ENCODE data around the gene B3GAT3.
"Not testable (repeated sequence)": the region's sequence is repeated elsewhere in the genome, so short reads cannot be mapped to it uniquely, and the experiment has no call there.

B3GAT3 gene

DNA sequence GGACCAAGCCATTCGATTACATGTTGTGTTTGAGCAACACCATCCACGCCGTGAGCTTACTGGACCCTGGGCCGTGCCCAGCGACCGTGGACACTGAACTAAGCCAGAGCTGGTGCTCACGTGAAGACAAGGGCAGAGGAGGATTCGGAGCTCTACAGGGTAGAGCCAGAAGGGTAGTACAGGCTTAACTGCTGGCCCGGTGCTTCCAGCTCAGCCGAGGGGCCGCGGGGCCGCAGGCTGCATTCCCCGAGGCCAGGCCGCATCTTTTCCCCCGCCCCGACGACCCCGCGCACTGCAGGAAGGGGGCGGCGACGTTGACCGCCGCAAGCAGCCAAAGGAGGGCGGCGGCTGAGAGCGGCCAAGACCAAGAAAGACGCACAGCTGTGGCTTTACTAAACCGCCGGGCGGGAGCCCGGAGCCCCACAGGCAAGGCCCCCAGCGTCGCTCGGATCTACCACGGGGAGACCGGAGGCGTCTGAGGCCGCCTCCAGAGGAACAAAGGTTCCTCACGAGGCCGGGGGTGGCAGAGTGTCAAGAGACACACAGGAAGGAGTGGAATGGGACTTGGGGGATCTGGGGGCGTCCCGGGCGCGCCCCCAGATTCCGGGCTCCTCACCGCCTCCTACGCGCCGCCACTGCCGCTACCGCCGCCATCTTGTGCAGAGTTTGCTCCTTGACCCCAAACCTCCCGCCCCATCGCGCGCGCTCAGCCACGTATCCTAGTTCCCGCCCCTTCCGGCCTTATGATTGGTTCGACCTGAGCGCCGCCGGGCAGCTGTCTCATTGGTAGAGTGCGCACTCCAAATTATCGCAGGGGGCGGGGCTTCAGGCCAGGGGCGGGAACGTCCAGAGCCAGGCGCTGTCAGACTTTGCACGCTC is 24.4 kb upstream of the B3GAT3 start, which contains the start of gene GANAB:
Gene GANAB, minus strand, starts transcription at position 668 of the 879 bp plus-strand sequence. Its CDS starts 14 bp downstream, at position 654.
- DNase-seq (ENCODE audit: low read depth in 3 of 3) = peak; percentile 99 to 100 (median 99)

- no peak for DNase-seq (ENCODE audit: low read depth in 3 of 3)
These were observed 23.8 kb upstream of the B3GAT3 start for GRCh38 chr11:62645671-62645945.

- no peak for DNase-seq (ENCODE audit: low read depth in 3 of 3)
These were observed 22.4 kb upstream of the B3GAT3 start for GRCh38 chr11:62644220-62644619.

- DNase-seq (ENCODE audit: low read depth in 3 of 3) = no peak
These were observed 10.7 kb upstream of the B3GAT3 start for GRCh38 chr11:62632492-62632891.

GRCh38 chr11:62627713-62628112 is 5.9 kb upstream of the B3GAT3 start:
- no peak for DNase-seq (ENCODE audit: low read depth in 3 of 3)

DNA sequence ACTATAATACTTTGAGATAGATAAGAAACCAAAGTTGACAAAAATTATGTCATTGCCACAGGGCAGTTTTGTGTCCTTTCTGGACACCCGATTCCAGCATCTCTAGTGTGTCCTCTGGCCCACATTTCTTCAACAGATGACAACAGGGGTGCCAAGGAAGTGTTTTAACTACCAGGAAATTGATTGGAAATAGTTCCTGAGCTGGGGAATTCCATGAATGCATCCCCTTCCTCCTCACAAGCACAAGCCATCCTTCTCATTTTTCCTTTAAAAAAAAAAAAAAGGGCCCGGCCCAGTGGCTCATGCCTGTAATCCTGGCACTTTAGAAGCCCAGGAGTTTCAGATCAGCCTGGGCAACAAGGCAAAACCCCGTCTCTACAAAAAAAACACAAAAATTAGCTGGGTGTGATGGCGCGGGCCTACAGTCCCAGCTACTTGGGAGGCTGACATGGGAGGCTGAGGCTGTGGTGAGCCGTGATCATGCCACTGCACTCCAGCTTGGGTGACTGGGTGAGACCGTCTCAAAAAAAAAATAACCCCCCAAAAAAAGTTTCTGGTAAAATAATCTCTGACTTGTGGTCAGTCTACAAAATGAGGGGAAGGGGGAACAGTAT is 797 bp upstream of the B3GAT3 start:
- no peak for DNase-seq (ENCODE audit: low read depth in 3 of 3)

DNA sequence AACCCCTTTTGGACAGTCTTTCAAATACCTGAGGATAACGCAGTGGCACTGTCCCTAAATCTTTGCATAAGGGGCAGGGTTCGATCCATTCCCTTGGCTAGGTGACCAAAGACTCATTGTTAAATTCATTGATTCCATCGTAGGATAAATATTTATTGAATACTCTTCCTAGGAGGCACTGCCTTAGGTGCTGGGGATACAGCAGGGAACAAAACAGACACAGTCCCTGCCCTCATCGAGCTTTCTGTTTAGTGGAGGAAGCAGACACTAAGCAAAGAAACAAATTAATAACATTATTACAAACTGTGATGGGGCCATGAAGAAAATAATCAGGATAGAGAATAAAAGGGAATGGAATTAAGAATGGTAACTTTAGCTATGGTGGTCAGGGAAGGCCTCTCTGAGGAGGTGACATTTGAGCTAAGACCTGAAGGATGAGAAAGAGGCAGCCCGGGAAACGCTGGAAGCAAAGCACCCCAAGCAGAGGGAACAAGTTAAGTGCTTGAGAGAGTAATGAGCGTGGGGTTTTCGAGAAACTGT is 689 bp downstream of the B3GAT3 start:
- DNase-seq (ENCODE audit: low read depth in 3 of 3) = no peak

DNA sequence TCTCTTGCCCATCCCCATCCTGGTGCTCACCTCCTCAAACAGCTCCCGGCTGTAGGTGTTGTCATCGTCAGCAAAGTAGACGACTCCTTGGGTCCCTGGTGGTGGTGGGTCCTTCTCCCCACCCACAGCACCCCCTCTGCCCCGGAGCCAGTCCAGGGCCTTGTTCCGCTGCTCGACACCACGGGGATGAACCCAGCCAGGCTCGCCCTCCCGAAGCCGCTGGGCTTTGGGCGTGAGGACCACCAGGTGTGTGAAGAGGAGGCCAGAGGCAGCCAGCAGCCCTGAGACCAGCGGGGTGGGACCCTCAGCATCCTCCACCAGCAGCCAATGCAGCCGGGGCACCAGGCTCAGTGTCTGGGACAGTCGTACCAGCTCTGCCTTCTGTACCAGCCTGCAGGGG is 4.8 kb downstream of the B3GAT3 start:
- not testable (repeated sequence) for DNase-seq (ENCODE audit: low read depth in 3 of 3)

- DNase-seq (ENCODE audit: low read depth in 3 of 3) = no peak
These were observed 6.3 kb downstream of the B3GAT3 start for GRCh38 chr11:62615521-62615920.

DNA sequence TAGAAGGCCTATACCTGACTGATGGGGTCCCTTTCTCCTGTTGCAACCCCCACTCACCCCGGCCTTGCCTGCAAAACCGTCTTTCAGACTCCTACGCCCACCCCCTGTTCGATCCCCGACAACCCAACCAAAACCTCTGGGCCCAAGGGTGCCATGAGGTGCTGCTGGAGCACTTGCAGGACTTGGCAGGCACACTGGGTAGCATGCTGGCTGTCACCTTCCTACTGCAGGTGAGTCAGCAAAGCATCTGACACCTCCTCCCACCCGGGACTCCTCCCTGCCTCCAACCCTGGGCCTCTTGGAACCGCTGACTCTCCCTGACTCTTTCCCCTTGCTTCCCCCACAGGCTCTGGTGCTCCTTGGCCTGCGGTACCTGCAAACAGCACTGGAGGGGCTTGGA is 7.5 kb downstream of the B3GAT3 start:
- DNase-seq (ENCODE audit: low read depth in 3 of 3) = peak; percentile 39 to 46 (median 44)

GRCh38 chr11:62613291-62613778 is 8.5 kb downstream of the B3GAT3 start:
- no peak for DNase-seq (ENCODE audit: low read depth in 3 of 3)

GRCh38 chr11:62612366-62613290 is 9.2 kb downstream of the B3GAT3 start, which contains the start of the genes EML3 and ROM1:
EML3 (minus strand) TSS chr11:62612775; CDS start chr11:62612457, 318 bp downstream.
ROM1 (plus strand) TSS chr11:62613257; CDS start chr11:62613282, 25 bp downstream.
- DNase-seq (ENCODE audit: low read depth in 3 of 3) = peak; percentile 70 to 86 (median 71)

DNA sequence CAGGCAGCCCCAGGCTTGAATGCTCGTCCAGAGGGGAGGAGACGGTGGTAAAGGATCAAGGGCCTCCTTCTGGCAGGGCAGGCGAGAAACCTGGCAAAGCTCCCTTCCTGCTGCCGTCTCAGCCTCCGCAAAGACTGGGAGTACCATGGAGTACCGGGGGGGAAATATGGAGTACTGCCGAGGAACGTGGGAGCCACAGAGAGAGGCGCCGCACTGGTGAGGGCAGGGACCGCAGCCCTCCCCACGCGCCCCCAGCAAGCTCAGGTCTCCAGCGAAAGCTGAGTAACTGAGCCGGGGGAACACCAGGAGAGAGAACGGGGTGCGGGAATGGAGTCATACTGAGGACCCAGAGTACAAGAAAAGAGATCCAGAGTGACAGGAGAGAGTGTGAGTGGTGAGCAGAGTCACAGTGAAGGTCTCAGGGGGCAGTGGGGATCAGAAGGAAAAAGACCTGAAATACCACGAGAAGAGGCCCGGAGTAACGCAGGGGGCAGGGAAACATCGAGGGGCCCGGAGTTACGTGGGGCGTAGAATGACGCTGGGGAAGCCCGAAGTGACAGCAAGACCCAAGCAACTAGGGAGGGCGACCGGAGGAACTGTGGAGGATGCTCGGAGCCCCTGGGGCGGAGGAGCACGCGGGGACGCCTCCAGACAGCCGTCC is 10.0 kb downstream of the B3GAT3 start:
- DNase-seq (ENCODE audit: low read depth in 3 of 3) = peak in 2 of 3 donors; percentile 31 to 53

DNA sequence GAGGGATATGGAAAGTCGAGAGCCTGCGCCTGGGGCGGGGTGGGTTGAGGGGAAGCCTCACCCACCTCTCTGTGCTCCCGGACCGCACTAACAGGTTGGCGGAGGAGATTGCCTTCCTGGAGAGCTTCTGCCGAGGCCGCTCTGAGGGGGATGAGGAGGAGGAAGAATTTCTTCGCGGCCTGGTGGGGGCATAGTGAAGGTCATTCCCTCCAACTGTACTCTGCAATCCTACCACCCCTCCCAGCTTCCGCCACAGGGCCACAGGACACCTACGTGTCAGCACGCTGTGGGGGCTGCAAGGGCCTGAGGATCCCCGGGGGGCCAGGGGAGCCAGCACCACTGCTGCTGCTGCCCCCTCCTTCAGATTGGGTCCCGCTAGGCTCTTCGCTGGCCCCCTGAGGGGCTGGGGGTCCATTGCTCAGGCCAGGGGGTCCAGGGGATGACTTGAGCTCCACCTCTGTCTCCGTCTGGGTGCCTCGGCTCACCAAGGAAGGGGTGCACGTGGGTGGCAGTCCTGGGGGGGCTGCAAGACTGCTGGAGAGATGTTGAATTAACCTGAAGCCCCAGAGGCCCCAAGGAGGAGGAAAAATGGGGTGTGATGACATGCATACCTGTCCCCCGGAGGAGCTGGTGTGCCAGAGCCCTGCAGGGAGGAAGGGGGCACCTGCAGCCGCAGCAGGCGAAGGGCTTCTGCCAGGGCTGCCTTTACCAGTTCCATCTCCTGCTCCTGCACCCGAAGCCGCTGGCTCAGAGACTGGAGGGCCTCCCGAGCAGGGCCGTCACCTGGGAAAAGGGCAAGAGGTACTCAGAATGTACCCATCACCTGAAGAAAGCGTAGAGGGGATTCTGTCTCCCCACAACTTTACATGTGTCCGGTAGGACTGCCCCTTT is 10.7 kb downstream of the B3GAT3 start:
- no peak for DNase-seq (ENCODE audit: low read depth in 3 of 3)

GRCh38 chr11:62610403-62610802 is 11.4 kb downstream of the B3GAT3 start:
- no peak for DNase-seq (ENCODE audit: low read depth in 3 of 3)

GRCh38 chr11:62608776-62609175 is 13.0 kb downstream of the B3GAT3 start:
- DNase-seq (ENCODE audit: low read depth in 3 of 3) = no peak

DNA sequence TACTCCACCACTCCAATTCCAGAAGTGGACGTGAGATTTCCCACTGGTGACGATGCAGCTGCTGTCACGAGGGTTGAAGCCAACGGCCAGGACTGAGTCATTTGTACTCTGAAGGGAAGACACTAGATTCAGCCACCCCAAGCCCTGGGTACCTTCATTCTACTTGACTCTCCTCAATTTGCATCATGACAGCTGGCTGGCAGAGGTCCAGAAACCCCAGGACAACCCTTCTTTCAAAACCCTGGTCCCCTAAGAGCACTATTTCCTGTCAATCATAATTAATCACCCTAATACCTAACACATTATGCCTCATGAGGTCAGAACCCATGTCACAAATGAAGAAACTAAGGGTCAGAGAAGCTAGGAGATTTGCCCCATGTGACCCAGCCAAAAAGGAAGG is 14.1 kb downstream of the B3GAT3 start:
- DNase-seq (ENCODE audit: low read depth in 3 of 3) = no peak

- DNase-seq (ENCODE audit: low read depth in 3 of 3) = no peak
These were observed 15.9 kb downstream of the B3GAT3 start for GRCh38 chr11:62605902-62606301.

DNA sequence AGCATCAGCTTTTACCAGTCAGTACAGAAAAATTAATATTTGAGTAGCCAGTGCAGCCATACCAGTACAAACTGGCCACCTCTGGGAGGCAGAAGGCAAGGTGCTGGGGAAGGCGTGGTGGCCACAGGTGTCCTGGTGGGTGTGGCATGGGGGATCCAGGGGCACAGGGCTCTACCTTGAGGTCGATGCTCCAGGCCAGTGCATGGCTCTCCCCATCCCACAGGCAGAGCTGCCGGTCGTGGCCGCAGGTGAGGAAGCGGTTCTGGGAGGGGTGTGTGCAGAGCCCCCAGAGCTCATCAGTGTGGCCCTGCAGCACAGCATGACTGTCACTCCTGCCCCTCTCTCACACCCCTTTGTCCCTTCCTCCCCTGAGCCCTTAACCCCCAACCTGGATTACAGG is 16.3 kb downstream of the B3GAT3 start:
- no peak for DNase-seq (ENCODE audit: low read depth in 3 of 3)
